ENCODE measurements around the gene RNU2-1.
"Not testable (repeated sequence)": the region's sequence is repeated elsewhere in the genome, so short reads cannot be mapped to it uniquely, and the experiment has no call there.

The RNU2-1 gene

GRCh38 chr17:43216369-43216761, 17.4 kb downstream of the RNU2-1 start:
- no peak for DNase-seq (ENCODE audit: low spot score)

GRCh38 chr17:43215341-43215740, 18.4 kb downstream of the RNU2-1 start:
- DNase-seq (ENCODE audit: low spot score), result no peak

DNA sequence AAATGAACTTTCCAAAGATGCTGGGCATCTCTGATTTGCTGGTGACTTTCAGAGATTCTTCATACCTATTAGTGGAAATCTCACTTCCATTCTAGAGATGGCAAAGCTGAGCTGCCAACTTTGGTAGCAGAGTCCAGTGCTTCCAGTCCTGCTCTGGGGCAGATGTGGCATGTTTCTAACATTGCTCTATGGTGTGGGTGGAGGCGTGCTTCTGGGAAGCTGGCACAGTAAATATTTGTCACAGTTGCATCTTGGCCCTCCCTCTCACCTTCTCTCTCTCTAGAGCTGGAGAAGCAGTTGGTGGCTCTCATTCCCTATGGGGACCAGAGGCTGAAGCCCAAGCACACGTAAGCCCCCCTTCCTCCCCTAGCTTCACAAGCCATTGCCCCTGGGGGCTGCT, 20.2 kb downstream of the RNU2-1 start:
- DNase-seq (ENCODE audit: low spot score), result no peak

DNA sequence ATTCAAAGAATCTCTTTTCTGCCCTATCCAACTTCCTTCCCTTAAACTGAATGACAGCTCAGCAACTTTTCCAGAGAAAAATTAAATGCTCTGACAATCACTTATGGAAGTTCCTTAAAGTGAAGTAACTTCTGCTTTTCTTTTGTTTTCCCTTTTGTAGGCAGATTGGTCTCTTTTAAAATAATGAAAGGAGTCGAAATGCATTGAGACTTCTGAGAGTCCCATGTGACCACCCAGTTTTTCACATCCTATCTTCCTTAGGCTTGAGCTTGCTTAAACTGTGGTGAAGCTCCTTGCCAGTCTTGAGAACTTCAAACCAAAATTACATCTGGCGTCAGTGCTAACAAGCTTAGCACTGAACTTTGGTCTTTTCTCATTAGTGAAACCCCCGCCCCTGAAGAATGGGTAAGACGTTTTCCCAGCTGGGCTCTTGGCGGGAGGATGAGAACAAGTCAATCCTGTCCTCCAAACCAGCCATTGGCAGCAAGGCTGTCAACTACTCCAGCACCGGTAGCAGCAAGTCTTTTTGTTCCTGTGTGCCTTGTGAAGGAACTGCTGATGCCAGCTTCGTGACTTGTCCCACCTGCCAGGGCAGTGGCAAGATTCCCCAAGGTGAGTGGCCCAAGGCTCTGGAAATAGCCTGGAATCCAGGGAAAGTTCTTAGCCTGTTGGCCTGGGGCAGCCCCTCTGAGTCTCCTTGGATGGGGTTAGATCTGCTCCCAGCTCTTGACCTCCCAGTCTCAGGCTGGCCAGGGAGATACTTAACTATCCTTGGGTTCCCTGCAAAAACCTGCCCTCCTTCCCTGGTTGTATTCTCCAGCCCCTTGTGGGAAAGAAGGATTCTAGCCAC, 20.9 kb downstream of the RNU2-1 start:
- no peak for DNase-seq (ENCODE audit: low spot score)

- DNase-seq (ENCODE audit: low spot score), result peak; percentile 83
Observed at GRCh38 chr17:43211480-43212402, 22.0 kb downstream of the RNU2-1 start, which contains the start of gene TMEM106A. TSS of gene TMEM106A (plus strand) at chr17:43211875. CDS start at chr17:43213042, 1,167 bp downstream.

DNA sequence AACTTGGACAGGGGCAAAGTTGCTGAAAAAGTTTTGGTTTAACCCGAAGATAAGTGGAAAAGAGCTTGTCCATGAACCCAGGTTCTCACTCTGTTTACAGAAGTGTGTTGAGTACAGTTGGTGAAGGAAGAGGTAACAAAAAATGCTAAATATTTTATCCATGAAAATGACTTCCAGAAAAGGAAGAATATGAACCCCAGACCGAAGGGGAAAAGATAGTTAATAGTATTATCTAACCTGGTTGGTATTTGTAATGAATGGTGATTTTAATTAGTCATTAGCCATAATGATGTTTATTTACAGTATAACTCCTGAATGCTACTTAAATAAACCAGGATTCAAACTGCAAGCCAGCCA, 22.7 kb downstream of the RNU2-1 start:
- DNase-seq (ENCODE audit: low spot score), result no peak

GRCh38 chr17:43210576-43210975, 23.2 kb downstream of the RNU2-1 start:
- no peak for DNase-seq (ENCODE audit: low spot score)

DNA sequence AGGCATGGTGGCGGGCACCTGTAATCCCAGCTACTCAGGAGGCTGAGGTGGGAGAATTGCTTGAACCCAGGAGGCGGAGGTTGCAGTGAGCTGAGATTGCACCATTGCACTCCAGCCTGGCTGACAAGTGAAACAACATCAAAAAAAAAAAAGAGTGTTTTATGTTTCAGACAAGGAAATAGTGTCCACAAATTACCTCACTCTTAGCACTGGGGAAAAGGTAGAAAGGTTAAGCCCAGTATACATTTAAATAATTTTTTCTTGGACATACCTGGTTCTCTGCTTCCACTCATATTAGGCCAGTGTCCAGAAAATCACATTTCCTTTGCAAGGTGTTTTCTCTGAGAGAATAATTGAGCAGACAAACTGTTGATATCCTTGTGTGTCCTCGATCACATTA, 30.8 kb downstream of the RNU2-1 start:
- DNase-seq (ENCODE audit: low spot score), result not testable (repeated sequence)

DNA sequence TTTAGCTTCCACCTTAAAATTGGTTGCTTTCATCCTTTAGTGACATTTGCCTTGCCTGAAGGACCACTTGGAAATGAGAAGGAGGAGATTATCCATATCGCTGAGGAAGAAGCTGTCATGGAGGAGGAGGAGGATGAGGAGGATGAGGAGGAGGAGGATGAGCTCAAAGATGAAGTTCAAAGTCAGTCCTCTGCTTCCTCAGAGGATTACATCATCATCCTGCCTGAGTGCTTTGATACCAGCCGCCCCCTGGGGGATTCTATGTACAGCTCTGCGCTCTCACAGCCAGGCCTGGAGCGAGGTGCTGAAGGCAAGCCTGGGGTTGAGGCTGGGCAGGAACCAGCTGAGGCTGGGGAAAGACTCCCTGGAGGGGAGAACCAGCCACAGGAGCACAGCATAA, 33.6 kb downstream of the RNU2-1 start:
- DNase-seq (ENCODE audit: low spot score), result no peak

DNA sequence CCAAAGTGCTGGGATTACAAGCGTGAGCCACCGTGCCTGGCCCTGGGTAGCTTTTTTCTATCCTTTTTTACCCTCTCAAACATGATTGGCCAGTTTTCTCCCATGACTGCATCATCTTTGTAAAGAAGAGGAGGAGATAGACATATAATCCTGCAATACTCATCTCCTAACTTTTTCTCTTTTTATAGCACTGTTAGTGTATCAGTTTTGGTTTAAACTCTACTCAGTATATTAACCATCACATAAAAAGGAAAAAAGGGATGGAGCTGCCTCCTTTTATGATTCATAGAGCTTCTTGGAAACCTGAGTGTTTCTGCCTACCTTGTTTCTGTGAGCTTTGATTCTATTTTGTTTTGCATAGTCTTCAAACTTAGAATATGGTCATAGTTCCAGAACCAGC, 34.1 kb downstream of the RNU2-1 start:
- DNase-seq (ENCODE audit: low spot score), result no peak

GRCh38 chr17:43193251-43193650, 40.5 kb downstream of the RNU2-1 start:
- no peak for DNase-seq (ENCODE audit: low spot score)

DNA sequence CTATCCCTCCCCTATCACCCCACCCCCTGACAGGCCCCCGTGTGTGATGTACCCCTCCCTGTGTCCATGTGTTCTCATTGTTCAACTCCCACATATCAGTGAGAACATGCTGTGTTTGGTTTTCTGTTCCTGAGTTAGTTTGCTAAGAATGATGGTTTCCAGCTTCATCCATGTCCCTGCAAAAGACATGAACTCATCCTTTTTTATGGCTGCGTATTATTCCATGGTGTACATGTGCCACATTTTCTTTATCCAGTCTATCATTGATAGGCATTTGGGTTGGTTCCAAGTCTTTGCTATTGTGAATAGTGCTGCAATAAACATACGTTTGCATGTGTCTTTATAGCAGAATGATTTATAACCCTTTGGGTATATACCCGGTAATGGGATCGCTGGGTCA, 47.1 kb downstream of the RNU2-1 start:
- not testable (repeated sequence) for DNase-seq (ENCODE audit: low spot score)

DNA sequence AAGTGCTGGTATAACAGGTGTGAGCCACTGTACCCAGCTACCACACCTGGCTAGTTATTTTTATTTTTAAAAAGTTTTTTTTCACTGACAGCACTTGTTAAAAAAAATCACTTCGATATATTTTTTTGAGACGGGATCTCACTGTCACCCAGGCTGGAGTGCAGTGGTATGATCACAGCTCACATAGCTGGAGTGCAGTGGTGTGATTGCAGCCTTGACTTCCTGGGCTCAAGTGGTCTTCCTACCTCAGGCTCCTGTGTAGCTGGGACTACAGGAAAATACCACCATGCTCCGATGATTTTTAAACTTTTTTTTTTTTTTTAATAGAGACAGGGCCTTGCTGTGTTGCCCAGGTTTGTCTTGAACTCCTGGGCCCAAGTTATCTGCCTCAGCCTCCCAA, 49.9 kb downstream of the RNU2-1 start:
- DNase-seq (ENCODE audit: low spot score), result no peak

All from kidney tubule cell (primary cell).